Trophoblast cell (in vitro differentiated cells and primary cell): ENCODE measurements around the gene PRDM4.
"Not testable (repeated sequence)": the region's sequence is repeated elsewhere in the genome, so short reads cannot be mapped to it uniquely, and the experiment has no call there.

Experiments used
- DNase-seq, 2 donors: peaks; one replicate each; pipeline ENCODE4 v3.0.0-alpha.2; 2016
- H2AFZ ChIP-seq: 2 replicates; pipeline ENCODE4 v1.6.1; 2013; ENCODE audit warnings: low read length, moderate library complexity, mild to moderate bottlenecking; ENCODE audit not compliant: insufficient read depth, poor library complexity
- H2AK5ac ChIP-seq: 2 replicates; pipeline ENCODE4 v1.6.1; 2013; ENCODE audit warnings: mild to moderate bottlenecking, low read length
- H2BK120ac ChIP-seq: 2 replicates; pipeline ENCODE4 v1.6.1; 2013; ENCODE audit warnings: low read length, mild to moderate bottlenecking, moderate library complexity; ENCODE audit not compliant: insufficient read depth, poor library complexity
- H2BK12ac ChIP-seq: 2 replicates; pipeline ENCODE4 v1.6.1; 2013; ENCODE audit warnings: mild to moderate bottlenecking, low read length, moderate library complexity
- H2BK5ac ChIP-seq: 2 replicates; pipeline ENCODE4 v1.6.1; 2013; ENCODE audit warnings: low read length, low read depth, moderate library complexity, mild to moderate bottlenecking; ENCODE audit not compliant: poor library complexity
- H3K14ac ChIP-seq: 2 replicates; pipeline ENCODE4 v1.6.1; 2013; ENCODE audit warnings: mild to moderate bottlenecking, low read length
- H3K18ac ChIP-seq: 2 replicates; pipeline ENCODE4 v1.6.1; 2013; ENCODE audit warnings: mild to moderate bottlenecking, low read length
- H3K23ac ChIP-seq: 2 replicates; pipeline ENCODE4 v1.6.1; 2013; ENCODE audit warnings: low read length
- H3K27ac ChIP-seq: 2 replicates; pipeline ENCODE4 v1.5.1; 2013; ENCODE audit warnings: low read depth, mild to moderate bottlenecking, inconsistent platforms, low read length, moderate library complexity
- H3K27me3 ChIP-seq: 2 replicates; pipeline ENCODE4 v1.6.1; 2013; ENCODE audit warnings: inconsistent platforms, mild to moderate bottlenecking, low read length, moderate library complexity; ENCODE audit not compliant: insufficient read depth
- H3K36me3 ChIP-seq, 2 experiments: 1 replicate in 1 of 2; 2 replicates in 1 of 2; pipeline ENCODE4 v1.6.1; 2013; ENCODE audit warnings: low read length in 2 of 2, mild to moderate bottlenecking in 2 of 2, moderate library complexity in 1 of 2; ENCODE audit not compliant: insufficient read depth in 2 of 2, control insufficient read depth in 1 of 2
- H3K4ac ChIP-seq: 2 replicates; pipeline ENCODE4 v1.6.1; 2013; ENCODE audit warnings: low read depth, mild to moderate bottlenecking, low read length, moderate library complexity
- H3K4me1 ChIP-seq, 2 experiments: 1 replicate in 1 of 2; 2 replicates in 1 of 2; pipeline ENCODE4 v1.6.1; 2013; ENCODE audit warnings: low read length in 2 of 2, mild to moderate bottlenecking in 2 of 2, moderate library complexity in 1 of 2; ENCODE audit not compliant: insufficient read depth in 2 of 2, control insufficient read depth in 1 of 2
- H3K4me2 ChIP-seq: 2 replicates; pipeline ENCODE4 v1.6.1; 2013; ENCODE audit warnings: inconsistent platforms, mild to moderate bottlenecking, low read length, moderate library complexity
- H3K4me3 ChIP-seq: 2 replicates; pipeline ENCODE4 v1.5.1; 2013; ENCODE audit warnings: mild to moderate bottlenecking, low read depth, low read length, inconsistent platforms
- H3K79me1 ChIP-seq: one replicate; pipeline ENCODE4 v1.6.1; 2013; ENCODE audit warnings: low read length
- H3K79me2 ChIP-seq: 2 replicates; pipeline ENCODE4 v1.6.1; 2013; ENCODE audit warnings: low read length, mild to moderate bottlenecking; ENCODE audit not compliant: control insufficient read depth, insufficient read depth, poor library complexity
- H3K9ac ChIP-seq: 2 replicates; pipeline ENCODE4 v1.6.1; 2013; ENCODE audit warnings: mild to moderate bottlenecking, low read length
- H3K9me3 ChIP-seq: 2 replicates; pipeline ENCODE4 v1.6.1; 2013; ENCODE audit warnings: low read depth, mild to moderate bottlenecking, control low read depth, inconsistent platforms, low read length; ENCODE audit not compliant: insufficient read depth
- H4K12ac ChIP-seq: 2 replicates; pipeline ENCODE4 v1.6.1; 2013; ENCODE audit warnings: low read depth, mild to moderate bottlenecking, low read length, moderate library complexity
- H4K8ac ChIP-seq: 2 replicates; pipeline ENCODE4 v1.6.1; 2013; ENCODE audit warnings: low read depth, mild to moderate bottlenecking, low read length, moderate library complexity
- H4K91ac ChIP-seq: one replicate; pipeline ENCODE4 v1.6.1; 2013; ENCODE audit warnings: low read depth, mild to moderate bottlenecking, low read length, moderate library complexity
- WGBS: extraction: QIAGEN DNeasy Blood & Tissue Kit; methylation state at CpG from one replicate; pipeline ENCODE4 v1.1.7; 2013; ENCODE audit warnings: missing lambda C conversion rate; ENCODE audit not compliant: insufficient read length, insufficient coverage; ENCODE audit errors: extremely low coverage; 5-methylcytosine and 5-hydroxymethylcytosine counted together

Gene PRDM4

GRCh38 chr12:107718606-107719005 is 42.3 kb downstream of the PRDM4 start:
- H3K79me1 ChIP-seq: no peaks in the 10 kb centered on the region
- H3K4me2 ChIP-seq: no peak overlapping the region
- H2BK12ac ChIP-seq: no peak overlapping the region
- no peak for DNase-seq
- H3K18ac ChIP-seq: no peak overlapping the region
- no peaks in the 10 kb centered on the region for H3K4me1 ChIP-seq
- H3K4ac ChIP-seq: no peak overlapping the region
- H3K14ac ChIP-seq: no peak overlapping the region
- H4K12ac ChIP-seq: no peak overlapping the region
- H2AK5ac ChIP-seq: no peak overlapping the region
- no peak overlapping the region for H3K23ac ChIP-seq
- no peak overlapping the region for H3K9ac ChIP-seq
- WGBS: no CpG with 5 or more reads among the region's 1 CpG
- no peak overlapping the region for H4K8ac ChIP-seq
- no peak overlapping the region for H3K27ac ChIP-seq
- H4K91ac ChIP-seq: no peak overlapping the region
- no peak overlapping the region for H2BK120ac ChIP-seq
- H3K79me2 ChIP-seq: no peaks in the 10 kb centered on the region
- no peak overlapping the region for H2AFZ ChIP-seq
- no peak overlapping the region for H3K4me3 ChIP-seq
- H3K9me3 ChIP-seq: peaks cover 4% of the 10 kb centered on the region
- H3K27me3 ChIP-seq: no peaks in the 10 kb centered on the region
- H2BK5ac ChIP-seq: no peak overlapping the region
- H3K36me3 ChIP-seq: peaks cover 3 to 7% of the 10 kb centered on the region in 2 experiments

- Histone ChIP-seq H3K14ac (no peak overlapping the region), H4K91ac (no peak overlapping the region), H3K27me3 (no peaks in the 10 kb centered on the region), H2BK120ac (no peak overlapping the region), H3K4me2 (no peak overlapping the region), H3K4ac (no peak overlapping the region), H3K4me1 (no peaks in the 10 kb centered on the region), H3K23ac (no peak overlapping the region), H4K8ac (no peak overlapping the region), H2BK5ac (no peak overlapping the region), H3K36me3 (peaks cover 8 to 22% of the 10 kb centered on the region in 2 experiments), H2AFZ (no peak overlapping the region), H3K9me3 (no peaks in the 10 kb centered on the region), H2AK5ac (no peak overlapping the region), H2BK12ac (no peak overlapping the region), H3K18ac (no peak overlapping the region), H3K27ac (no peak overlapping the region), H3K79me1 (no peaks in the 10 kb centered on the region), H3K4me3 (no peak overlapping the region), H3K9ac (no peak overlapping the region), H4K12ac (no peak overlapping the region), H3K79me2 (no peaks in the 10 kb centered on the region)
- no peak for DNase-seq
These were observed 45.2 kb downstream of the PRDM4 start for GRCh38 chr12:107715780-107716179.

- H3K79me1 ChIP-seq, H3K14ac ChIP-seq, H2AK5ac ChIP-seq, H3K79me2 ChIP-seq, H3K27ac ChIP-seq, H3K4me2 ChIP-seq, H3K4ac ChIP-seq, H3K27me3 ChIP-seq, H4K12ac ChIP-seq, H2BK120ac ChIP-seq, DNase-seq, H2AFZ ChIP-seq, H2BK5ac ChIP-seq, H3K4me3 ChIP-seq, H3K9ac ChIP-seq, H3K9me3 ChIP-seq, H3K18ac ChIP-seq, H2BK12ac ChIP-seq, H4K91ac ChIP-seq, H3K23ac ChIP-seq, H3K4me1 ChIP-seq, H4K8ac ChIP-seq: not testable (repeated sequence)
- WGBS: no CpG with 5 or more reads among the region's 5 CpGs
- H3K36me3 ChIP-seq: peaks cover 14 to 25% of the 10 kb centered on the region in 2 experiments
These were observed 55.4 kb downstream of the PRDM4 start for GRCh38 chr12:107705522-107705921.

- no peaks in the 10 kb centered on the region for H3K4me1 ChIP-seq
- no peaks in the 10 kb centered on the region for H3K27me3 ChIP-seq
- H3K4me3 ChIP-seq: no peak overlapping the region
- peaks cover 18 to 31% of the 10 kb centered on the region in 2 experiments for H3K36me3 ChIP-seq
- no peaks in the 10 kb centered on the region for H3K79me1 ChIP-seq
- H2BK12ac ChIP-seq: no peak overlapping the region
- H2AFZ ChIP-seq: no peak overlapping the region
- no peak overlapping the region for H3K27ac ChIP-seq
- no peak overlapping the region for H3K4ac ChIP-seq
- peaks cover 2% of the 10 kb centered on the region for H3K9me3 ChIP-seq
- no peak for DNase-seq
- H3K14ac ChIP-seq: no peak overlapping the region
- H3K23ac ChIP-seq: no peak overlapping the region
- no peak overlapping the region for H2BK120ac ChIP-seq
- H4K12ac ChIP-seq: no peak overlapping the region
- H2BK5ac ChIP-seq: no peak overlapping the region
- H2AK5ac ChIP-seq: no peak overlapping the region
- no peak overlapping the region for H3K18ac ChIP-seq
- no peak overlapping the region for H3K9ac ChIP-seq
- H3K79me2 ChIP-seq: no peaks in the 10 kb centered on the region
- WGBS: no CpG with 5 or more reads among the region's 5 CpGs
- H3K4me2 ChIP-seq: no peak overlapping the region
- H4K91ac ChIP-seq: no peak overlapping the region
- no peak overlapping the region for H4K8ac ChIP-seq
These were observed 56.9 kb downstream of the PRDM4 start for GRCh38 chr12:107704041-107704440.
